Stimulated activated CD4-positive, alpha-beta T cell treated with anti-CD3 and anti-CD28 coated beads, Interleukin-1b, Interleukin-23, amount 100 ng/mL, for 1 hour (primary cell): ENCODE measurements around the gene RALB.
A peak's percentile ranks its signal among the peaks of the same experiment; 100 is the strongest.
"Not testable (repeated sequence)": the region's sequence is repeated elsewhere in the genome, so short reads cannot be mapped to it uniquely, and the experiment has no call there.

Source experiments
- DNase-seq, 2 donors: peaks; one replicate each; pipeline ENCODE4 v3.0.0-alpha.2; 2020; ENCODE audit warnings: low read depth in 2 of 2

RALB gene

GRCh38 chr2:120293096-120294007 lies 40.7 kb downstream of the RALB start:
- DNase-seq, result no peak

DNA sequence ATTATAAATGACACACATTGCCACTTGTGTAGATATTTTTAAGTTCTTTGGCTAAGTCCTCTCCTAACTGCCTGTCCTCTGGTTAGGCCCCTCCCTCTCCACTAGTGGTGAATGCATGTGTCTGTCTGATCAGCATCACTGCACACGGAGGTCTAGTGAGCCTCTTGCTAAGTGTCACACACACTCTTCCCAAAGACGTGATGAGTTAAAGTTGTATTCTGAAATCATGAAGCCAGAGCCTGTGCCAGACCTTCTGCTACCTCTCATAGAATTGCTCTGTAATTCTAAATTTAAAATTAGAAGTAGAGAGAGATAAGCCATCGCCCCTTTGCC lies 41.3 kb downstream of the RALB start:
- no peak for DNase-seq

- DNase-seq, result no peak
These were observed 45.7 kb downstream of the RALB start for GRCh38 chr2:120298173-120298835.

GRCh38 chr2:120299004-120299403 lies 46.4 kb downstream of the RALB start:
- no peak for DNase-seq

DNA sequence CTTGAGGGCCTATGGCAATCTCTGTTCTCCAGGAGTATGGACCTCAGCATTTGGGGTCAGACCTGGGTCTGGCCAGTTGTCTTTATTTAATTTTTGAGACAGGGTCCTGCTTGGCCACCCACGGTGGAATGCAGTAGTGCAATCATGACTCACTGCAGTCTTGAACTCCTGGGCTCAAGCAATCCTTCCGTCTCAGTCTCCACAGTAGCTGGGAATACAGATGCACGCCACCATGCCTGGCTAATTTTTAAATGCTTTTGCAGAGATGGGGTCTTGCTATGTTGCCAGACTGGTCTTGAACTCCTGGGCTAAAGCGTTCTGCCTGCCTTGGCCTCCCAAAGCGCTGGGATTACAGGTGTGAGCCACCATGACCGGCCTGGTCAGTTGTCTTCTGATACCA lies 46.9 kb downstream of the RALB start:
- DNase-seq, result no peak

- no peak for DNase-seq
These were observed 47.7 kb downstream of the RALB start for GRCh38 chr2:120300385-120300784.

- no peak for DNase-seq
These were observed 48.6 kb downstream of the RALB start for GRCh38 chr2:120301284-120301683.

DNA sequence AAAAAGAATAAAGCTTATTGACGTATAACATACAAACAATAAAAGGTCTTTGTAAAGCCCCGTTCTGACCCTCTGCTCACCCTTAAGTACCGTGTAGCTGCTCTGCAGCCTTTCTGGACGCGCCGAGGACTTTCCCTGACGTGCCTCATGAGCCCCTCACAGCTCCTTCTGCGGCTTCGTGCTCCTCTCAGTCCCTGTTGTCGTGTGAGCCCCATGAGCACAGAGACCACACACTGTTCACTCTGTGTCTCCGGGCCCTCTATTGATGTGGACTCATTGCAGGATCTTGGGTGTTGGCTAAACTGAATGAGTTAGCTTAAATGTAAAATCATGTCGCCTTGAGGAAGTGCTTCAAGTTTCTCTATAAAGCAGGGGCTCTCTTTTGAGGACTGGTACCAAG lies 49.6 kb downstream of the RALB start:
- DNase-seq, result no peak

DNA sequence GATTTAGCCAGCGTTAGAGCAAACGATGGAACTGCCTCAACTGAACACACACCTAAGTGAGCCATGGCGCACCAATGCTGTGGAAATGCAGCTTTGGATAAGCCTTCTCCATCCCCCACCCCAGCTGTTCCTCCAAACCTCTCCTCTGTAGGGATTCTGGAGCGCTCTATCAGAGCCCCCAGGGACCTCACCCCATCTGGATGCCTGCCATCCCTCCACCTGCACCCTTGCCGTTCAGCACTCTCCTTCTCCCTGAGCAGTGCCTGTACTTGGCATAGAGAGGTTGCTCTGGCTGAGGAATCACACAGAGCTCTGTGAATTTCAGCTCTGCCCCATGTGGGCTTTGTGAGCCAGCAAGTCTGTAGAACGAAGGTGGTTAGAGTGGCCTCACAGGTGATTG lies 50.5 kb downstream of the RALB start:
- no peak for DNase-seq

- DNase-seq, result no peak
These were observed 52.6 kb downstream of the RALB start for GRCh38 chr2:120305296-120305695.

- no peak for DNase-seq
These were observed 53.4 kb downstream of the RALB start for GRCh38 chr2:120305937-120306490.

GRCh38 chr2:120307482-120307881 lies 54.8 kb downstream of the RALB start:
- DNase-seq, result no peak

DNA sequence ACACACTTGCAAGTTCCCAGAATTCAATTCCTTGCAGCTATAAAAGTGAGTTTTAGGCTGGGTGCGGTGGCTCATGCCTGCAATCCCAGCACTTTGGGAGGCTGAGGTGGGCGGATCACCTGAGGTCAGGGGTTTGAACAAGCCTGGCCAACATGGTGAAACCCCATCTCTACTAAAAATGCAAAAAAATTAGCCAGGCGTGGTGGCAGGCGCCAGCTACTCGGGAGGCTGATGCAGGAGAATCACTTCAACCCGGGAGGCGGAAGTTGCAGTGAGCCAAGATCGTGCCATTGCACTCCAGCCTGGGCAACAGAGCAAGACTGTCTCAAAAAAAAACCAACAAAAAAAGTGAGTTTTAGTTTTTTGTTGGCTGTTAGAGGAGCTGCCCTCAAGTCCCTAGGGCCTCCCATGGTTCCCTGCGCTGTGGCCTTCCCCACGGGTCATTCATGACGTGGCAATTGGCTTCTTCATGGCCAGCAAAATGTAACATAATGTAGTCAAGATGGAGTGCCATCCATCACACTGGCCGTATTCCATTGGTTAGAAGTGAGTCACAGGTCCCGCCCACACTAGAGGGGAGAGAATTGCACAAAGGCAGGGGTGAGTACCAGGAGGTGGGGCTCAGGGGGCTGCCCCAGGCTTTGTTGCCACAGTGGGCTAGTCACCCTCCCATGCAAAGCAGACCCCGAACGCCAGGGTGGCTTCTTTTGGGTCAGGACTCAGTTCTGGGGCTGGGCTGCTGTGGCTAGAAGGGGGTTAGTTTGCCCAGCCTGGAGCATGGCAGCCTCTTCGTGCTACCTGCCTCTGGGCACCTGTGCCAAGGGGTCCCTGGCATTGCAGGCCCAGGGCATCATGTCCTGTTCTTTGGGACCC lies 55.6 kb downstream of the RALB start:
- DNase-seq, result no peak

GRCh38 chr2:120310136-120310535 lies 57.5 kb downstream of the RALB start:
- DNase-seq, result no peak

DNA sequence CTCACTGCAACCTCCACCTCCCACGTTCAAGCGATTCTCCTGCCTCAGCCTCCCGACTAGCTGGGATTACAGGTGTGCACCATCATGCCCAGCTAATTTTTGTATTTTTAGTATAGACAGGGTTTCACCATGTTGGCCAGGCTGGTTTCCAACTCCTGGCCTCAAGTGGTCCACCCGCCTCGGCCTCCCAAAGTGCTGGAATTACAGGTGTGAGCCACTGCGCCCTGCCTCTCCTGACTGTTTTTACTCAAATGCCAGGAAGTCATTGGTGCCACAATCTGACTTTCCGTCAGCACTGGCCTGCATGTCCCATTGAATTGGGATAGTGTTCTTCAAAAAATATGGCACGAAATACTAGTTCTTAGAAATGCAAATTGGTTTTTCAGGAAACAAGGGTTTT lies 58.2 kb downstream of the RALB start:
- DNase-seq, result not testable (repeated sequence)

DNA sequence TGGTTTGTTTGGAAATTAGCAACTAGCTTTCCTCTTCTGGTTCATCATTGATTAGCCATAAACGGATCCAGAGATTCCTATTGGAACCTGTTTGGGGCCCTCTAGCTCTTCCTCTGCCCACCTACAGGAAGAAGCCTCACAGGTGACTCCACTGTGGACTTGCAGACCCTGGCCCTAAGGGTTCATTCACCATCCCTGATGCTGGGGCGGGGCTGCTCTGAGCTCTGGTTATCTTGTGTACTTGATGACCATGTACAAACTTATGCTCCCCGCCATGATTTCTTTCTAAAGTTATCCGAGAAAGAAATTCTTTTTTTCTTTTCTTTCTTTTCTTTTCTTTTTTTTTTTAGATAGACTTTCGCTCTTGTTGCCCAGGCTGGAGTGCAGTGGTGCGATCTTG lies 59.4 kb downstream of the RALB start:
- no peak for DNase-seq

- peak; percentile 32 to 65 for DNase-seq
These were observed 60.4 kb downstream of the RALB start for GRCh38 chr2:120312860-120313694.

- no peak for DNase-seq
These were observed 61.3 kb downstream of the RALB start for GRCh38 chr2:120313695-120314615.

DNA sequence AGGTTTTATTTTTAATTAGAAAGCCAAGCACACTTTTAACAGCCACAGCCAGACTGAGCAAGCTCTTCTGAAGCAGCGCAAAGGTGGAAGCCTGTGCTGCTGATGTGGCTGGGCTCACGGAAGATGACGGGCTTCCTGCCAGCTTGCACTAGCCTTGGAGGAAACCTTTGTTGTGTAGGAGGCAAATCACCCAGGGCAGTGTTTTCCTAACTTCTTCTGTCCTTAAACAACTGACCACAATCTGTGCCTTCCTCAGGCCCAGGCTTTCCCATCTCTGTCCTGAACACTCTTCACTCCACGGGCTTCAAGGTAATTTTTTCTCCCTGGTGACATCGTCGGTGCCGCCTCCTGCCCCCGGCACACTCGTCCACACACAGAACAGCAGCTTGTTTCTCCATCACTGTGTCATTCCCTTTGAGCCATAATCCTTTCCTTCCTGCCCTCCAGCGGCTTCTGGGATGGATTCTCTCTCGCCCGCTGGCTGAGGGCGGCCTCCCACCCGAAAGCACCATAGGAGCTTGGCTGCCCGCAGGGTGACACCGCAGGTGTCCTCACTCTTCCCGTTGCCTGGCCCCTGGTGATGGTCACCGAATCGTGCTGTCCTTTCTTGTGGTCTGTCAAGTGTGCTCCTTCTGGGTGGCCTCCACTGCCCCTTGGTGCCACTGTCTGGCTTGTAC lies 62.2 kb downstream of the RALB start:
- no peak for DNase-seq
